CD14-positive monocyte (primary cell): ENCODE results near the gene GATD1. TPM values are rescaled to one million over a fixed set of nuclear protein-coding genes. Genes with fewer than 3 reads are reported as not detected.

Source experiments
- DNase-seq, 3 donors: peaks; one replicate each; pipeline ENCODE4 v3.0.0-alpha.2; 2011 to 2022
- H2AFZ ChIP-seq: 2 replicates; pipeline ENCODE4 v1.6.0; 2012; ENCODE audit warnings: mild to moderate bottlenecking, low read depth, low read length, inconsistent platforms; ENCODE audit not compliant: insufficient read depth, poor library complexity, severe bottlenecking
- H3K27ac ChIP-seq, 2 donors: 1 replicate in 1 of 2; 2 replicates in 1 of 2; pipeline ENCODE4 v1.5.1; 2012 to 2013; ENCODE audit warnings: low read length in 2 of 2, control low read depth in 1 of 2, inconsistent platforms in 1 of 2, low read depth in 1 of 2, mild to moderate bottlenecking in 1 of 2
- H3K27me3 ChIP-seq, 2 donors: one replicate each; pipeline versions ENCODE4 v1.6.0 to v1.6.1; 2011 to 2013; ENCODE audit warnings: low read length in 2 of 2; ENCODE audit not compliant: control insufficient read depth in 2 of 2, insufficient read depth in 2 of 2
- H3K36me3 ChIP-seq, 2 donors: replicated peaks in 1 of 2; 1 replicate in 1 of 2; 2 replicates in 1 of 2; pipeline versions ENCODE4 v1.5.1 to v1.6.1; 2012 to 2013; ENCODE audit warnings: low read length in 2 of 2, control low read depth in 1 of 2, inconsistent platforms in 1 of 2, mild to moderate bottlenecking in 1 of 2; ENCODE audit not compliant: insufficient read depth in 2 of 2, control insufficient read depth in 1 of 2
- H3K4me1 ChIP-seq, 2 donors: 1 replicate in 1 of 2; 2 replicates in 1 of 2; pipeline versions ENCODE4 v1.5.1 to v1.6.1; 2012 to 2013; ENCODE audit warnings: low read length in 2 of 2, control low read depth in 1 of 2, inconsistent platforms in 1 of 2, mild to moderate bottlenecking in 1 of 2, moderate library complexity in 1 of 2; ENCODE audit not compliant: insufficient read depth in 2 of 2, control insufficient read depth in 1 of 2
- H3K4me2 ChIP-seq: replicated peaks from 2 replicates; pipeline ENCODE3; 2012; ENCODE audit warnings: low read length, moderate library complexity, mild to moderate bottlenecking; ENCODE audit not compliant: poor library complexity, severe bottlenecking; ENCODE audit errors: extremely low read depth
- H3K4me3 ChIP-seq, 3 experiments: fragments of 200-600 bp in 1 of 3; sonication (generic) in 1 of 3; replicated peaks in 1 of 3; 1 replicate in 2 of 3; 2 replicates in 1 of 3; pipeline ENCODE4 v1.5.1; 2011 to 2013; ENCODE audit warnings: low read length in 3 of 3, mild to moderate bottlenecking in 3 of 3, control low read depth in 2 of 3, low read depth in 2 of 3, inconsistent platforms in 1 of 3, moderate library complexity in 1 of 3
- H3K79me2 ChIP-seq: 2 replicates; pipeline ENCODE4 v1.6.0; 2012; ENCODE audit warnings: mild to moderate bottlenecking, control low read depth, inconsistent platforms, low read length, moderate library complexity; ENCODE audit not compliant: insufficient read depth
- H3K9ac ChIP-seq: 2 replicates; pipeline ENCODE4 v1.6.0; 2017; ENCODE audit warnings: low read length, mild to moderate bottlenecking; ENCODE audit not compliant: insufficient read depth, poor library complexity, severe bottlenecking
- H3K9me3 ChIP-seq, 2 donors: replicated peaks in 1 of 2; 1 replicate in 1 of 2; 2 replicates in 1 of 2; pipeline versions ENCODE4 v1.5.1 to v1.6.1; 2012 to 2013; ENCODE audit warnings: low read length in 2 of 2, control low read depth in 1 of 2; ENCODE audit not compliant: control insufficient read depth in 1 of 2, insufficient read depth in 1 of 2
- H4K20me1 ChIP-seq: 2 replicates; pipeline ENCODE4 v1.6.0; 2012; ENCODE audit warnings: mild to moderate bottlenecking, low read length, control low read depth, moderate library complexity; ENCODE audit not compliant: insufficient read depth
- H3K27ac Mint-ChIP-seq, 7 donors: one replicate each; pipeline ENCODE4 v1.8.0; 2020; ENCODE audit warnings: mild to moderate bottlenecking in 7 of 7, mixed read lengths in 7 of 7, moderate library complexity in 6 of 7, inconsistent platforms in 2 of 7
- H3K27me3 Mint-ChIP-seq, 3 donors: one replicate each; pipeline ENCODE4 v1.8.0; 2021 to 2022; ENCODE audit warnings: low read depth in 3 of 3, mild to moderate bottlenecking in 3 of 3, mixed read lengths in 3 of 3, moderate library complexity in 3 of 3, inconsistent platforms in 1 of 3
- H3K36me3 Mint-ChIP-seq, 2 donors: one replicate each; pipeline ENCODE4 v1.8.0; 2020; ENCODE audit warnings: mixed read lengths in 2 of 2, inconsistent platforms in 1 of 2, mild to moderate bottlenecking in 1 of 2
- H3K4me1 Mint-ChIP-seq: one replicate; pipeline ENCODE4 v1.8.0; 2020; ENCODE audit warnings: mild to moderate bottlenecking, mixed read lengths
- H3K4me3 Mint-ChIP-seq, 2 donors: one replicate each; pipeline ENCODE4 v1.8.0; 2020; ENCODE audit warnings: mild to moderate bottlenecking in 2 of 2, mixed read lengths in 2 of 2, moderate library complexity in 1 of 2
- H3K9me3 Mint-ChIP-seq, 7 donors: one replicate each; pipeline ENCODE4 v1.8.0; 2020 to 2022; ENCODE audit warnings: mixed read lengths in 7 of 7, mild to moderate bottlenecking in 6 of 7, moderate library complexity in 6 of 7, inconsistent platforms in 2 of 7
- WGBS: methylation state at CpG from one replicate; pipeline ENCODE4 v1.1.5; 2013; ENCODE audit warnings: missing lambda C conversion rate; ENCODE audit not compliant: insufficient coverage; 5-methylcytosine and 5-hydroxymethylcytosine counted together
- intact Hi-C, 2 donors: fragments of 100-400 bp; cut with micrococcal nuclease; formaldehyde crosslinking; loops; one replicate each; pipeline versions ENCODE4 v1.15.0 to v1.15.1; 2023
- polyA plus RNA-seq, 3 donors: library from polyadenylated mRNA; depleted of rRNA in 1 of 3; unstranded in 2 of 3; stranded (reverse) in 1 of 3; fragments of 300-500 nt in 2 of 3; fragments of >200 nt in 1 of 3; fragmentation: Illumina TruSeq in 2 of 3; gene quantifications; 1 replicate in 2 of 3; 2 replicates in 1 of 3; pipeline ENCODE4 v1.2.3, GENCODE V29; 2012 to 2021
- TF ChIP-seq, protein P1 (sequence below): fragments of 200-600 bp; IDR thresholded peaks from one replicate; pipeline ENCODE4 v1.8.0; 2022; ENCODE audit warnings: antibody characterized with exemption, mild to moderate bottlenecking

GATD1 gene
- polyA plus RNA-seq, 3 donors, result 4.5 to 45.6 (median 4.6) TPM

- Mint-ChIP-seq H3K4me3 (no peak overlapping the region), H3K4me1 (peaks cover 24% of the 10 kb centered on the region), H3K27ac (no peak overlapping the region), H3K27me3 (peaks cover 0 to 5% (median 2%) of the 10 kb centered on the region in 3 donors), H3K36me3 (peaks cover 3 to 22% of the 10 kb centered on the region in 2 donors), H3K9me3 (peaks cover 0 to 3% (median 0%) of the 10 kb centered on the region in 7 donors)
- Histone ChIP-seq H3K4me1 (peaks cover 23 to 26% of the 10 kb centered on the region in 2 donors), H3K27me3 (no peaks in the 10 kb centered on the region), H3K9ac (no peak overlapping the region), H3K9me3 (no peaks in the 10 kb centered on the region), H2AFZ (no peak overlapping the region), H4K20me1 (peaks cover 11% of the 10 kb centered on the region), H3K4me3 (no peak overlapping the region), H3K79me2 (peaks cover 19% of the 10 kb centered on the region), H3K4me2 (no peak overlapping the region), H3K27ac (no peak overlapping the region), H3K36me3 (peaks cover 14 to 15% of the 10 kb centered on the region in 2 donors)
- TF ChIP-seq, protein P1, sequence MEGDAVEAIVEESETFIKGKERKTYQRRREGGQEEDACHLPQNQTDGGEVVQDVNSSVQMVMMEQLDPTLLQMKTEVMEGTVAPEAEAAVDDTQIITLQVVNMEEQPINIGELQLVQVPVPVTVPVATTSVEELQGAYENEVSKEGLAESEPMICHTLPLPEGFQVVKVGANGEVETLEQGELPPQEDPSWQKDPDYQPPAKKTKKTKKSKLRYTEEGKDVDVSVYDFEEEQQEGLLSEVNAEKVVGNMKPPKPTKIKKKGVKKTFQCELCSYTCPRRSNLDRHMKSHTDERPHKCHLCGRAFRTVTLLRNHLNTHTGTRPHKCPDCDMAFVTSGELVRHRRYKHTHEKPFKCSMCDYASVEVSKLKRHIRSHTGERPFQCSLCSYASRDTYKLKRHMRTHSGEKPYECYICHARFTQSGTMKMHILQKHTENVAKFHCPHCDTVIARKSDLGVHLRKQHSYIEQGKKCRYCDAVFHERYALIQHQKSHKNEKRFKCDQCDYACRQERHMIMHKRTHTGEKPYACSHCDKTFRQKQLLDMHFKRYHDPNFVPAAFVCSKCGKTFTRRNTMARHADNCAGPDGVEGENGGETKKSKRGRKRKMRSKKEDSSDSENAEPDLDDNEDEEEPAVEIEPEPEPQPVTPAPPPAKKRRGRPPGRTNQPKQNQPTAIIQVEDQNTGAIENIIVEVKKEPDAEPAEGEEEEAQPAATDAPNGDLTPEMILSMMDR, result no peak
- no peak for DNase-seq
- intact Hi-C loops, result no loop called here
- 100% methylated on average over 2 of the region's 8 CpGs for WGBS
Measured at GRCh38 chr11:803467-803742, 26.1 kb upstream of the GATD1 start.

DNA sequence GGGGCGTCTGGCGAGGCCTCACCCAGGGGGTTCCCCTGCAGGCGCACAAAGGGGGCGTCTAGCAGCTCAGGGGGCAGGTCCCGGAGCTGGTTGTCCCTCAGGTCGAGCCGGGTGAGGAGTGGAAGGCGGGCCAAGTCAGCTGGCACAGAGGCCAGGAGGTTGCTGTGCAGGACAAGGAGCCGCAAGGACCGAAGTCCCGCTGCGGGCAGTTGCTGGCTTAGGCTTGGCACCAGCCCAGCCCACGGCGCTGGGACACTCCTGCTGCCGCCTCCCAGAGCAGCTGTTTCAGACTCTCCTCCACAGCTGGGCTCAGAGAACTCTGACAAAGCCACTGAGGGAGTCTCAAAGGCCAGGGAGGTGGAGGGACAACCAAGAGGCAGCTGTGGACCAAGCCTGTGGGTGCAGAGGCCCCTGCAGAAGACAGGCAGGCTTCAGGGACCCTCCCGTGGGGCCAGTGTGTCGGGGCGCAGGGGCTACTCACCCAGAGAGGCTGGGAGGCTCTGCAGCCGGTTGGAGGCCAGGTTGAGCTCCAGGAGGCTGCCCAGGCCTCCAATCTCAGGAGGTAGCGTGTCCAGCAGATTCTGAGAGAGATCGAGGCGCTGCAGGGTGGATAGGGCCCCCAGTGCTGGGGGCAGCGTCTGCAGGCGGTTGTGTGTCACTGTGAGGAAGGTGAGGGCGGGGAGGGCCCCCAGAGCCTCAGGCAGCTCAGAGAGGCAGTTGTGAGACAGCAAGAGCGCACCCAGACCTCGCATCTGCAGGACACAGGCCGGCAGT, 25.6 kb upstream of the GATD1 start:
- Histone ChIP-seq H4K20me1 (peaks cover 11% of the 10 kb centered on the region), H3K9ac (no peak overlapping the region), H3K4me1 (peaks cover 20 to 27% of the 10 kb centered on the region in 2 donors), H3K4me3 (no peak overlapping the region), H3K4me2 (no peak overlapping the region), H3K27me3 (no peaks in the 10 kb centered on the region), H3K9me3 (no peaks in the 10 kb centered on the region), H3K79me2 (peaks cover 15% of the 10 kb centered on the region), H3K36me3 (peaks cover 14 to 15% of the 10 kb centered on the region in 2 donors), H3K27ac (no peak overlapping the region), H2AFZ (no peak overlapping the region)
- peaks cover 0 to 3% (median 0%) of the 10 kb centered on the region in 7 donors for H3K9me3 Mint-ChIP-seq
- H3K27ac Mint-ChIP-seq, result no peak overlapping the region
- intact Hi-C loops, result no loop called here
- H3K36me3 Mint-ChIP-seq, result peaks cover 3 to 22% of the 10 kb centered on the region in 2 donors
- no peak overlapping the region for H3K4me3 Mint-ChIP-seq
- 96% methylated on average over 26 of the region's 28 CpGs for WGBS
- TF ChIP-seq, protein P1, result no peak
- peaks cover 0 to 5% (median 2%) of the 10 kb centered on the region in 3 donors for H3K27me3 Mint-ChIP-seq
- peaks cover 19% of the 10 kb centered on the region for H3K4me1 Mint-ChIP-seq
- no peak for DNase-seq
